Measurements from ENCODE around the gene CPLANE2. TPM values are rescaled to one million over a fixed set of nuclear protein-coding genes. Genes with fewer than 3 reads are reported as not detected.

Gene CPLANE2
- total and polyA plus RNA-seq, 2 of the 4 experiments (the other 2 are of a cell fraction), result 3.2 to 5.8 TPM

- no peak for ATAC-seq (ENCODE audit: low read depth)
- no peak overlapping the region for H2BK20ac ChIP-seq (ENCODE audit: low read depth, low read length)
- TF ChIP-seq MAFK (IDR thresholded peaks at IDR 0.05; ENCODE audit: low read depth, low read length) (no peak), CTCF (conservative IDR thresholded peaks at IDR 0.05; ENCODE audit: low read depth, low read length) (no peak), RCOR1 (IDR thresholded peaks at IDR 0.05; ENCODE audit: insufficient replicate concordance, low read length) (no peak), CEBPB (IDR thresholded peaks at IDR 0.05; ENCODE audit: low read depth, low read length) (no peak)
- H3K18ac ChIP-seq (ENCODE audit: low read depth, low read length), result no peak overlapping the region
- H4K8ac ChIP-seq (ENCODE audit: low read depth in 2 of 2, low read length in 2 of 2), result peak overlapping the region; percentile 65 to 83; a peak in 2 of 4 replicates
- no peaks in the 10 kb centered on the region for H3K9me3 ChIP-seq (ENCODE audit: control insufficient read depth, insufficient read depth, low read length)
- no peak overlapping the region for H3K14ac ChIP-seq (replicated peaks; ENCODE audit: low read depth, low read length)
- dilution Hi-C loops (cut with HindIII; ENCODE audit: low sequenced_read_pairs, unreplicated experiment) (no loop called here), in situ Hi-C loops (cut with MboI; ENCODE audit: low sequenced_read_pairs) (no loop called here), intact Hi-C loops (cut with micrococcal nuclease) (no loop called here)
- peak overlapping the region; percentile 84 for H2AFZ ChIP-seq (replicated peaks; ENCODE audit: low read length, poor library complexity)
- peaks cover 2% of the 10 kb centered on the region; the same call in 1 of the 2 replicates for H3K27me3 ChIP-seq (ENCODE audit: control insufficient read depth, insufficient read depth, low read length)
- H3K9me1 ChIP-seq (ENCODE audit: insufficient read depth, low read length), result 0 out of 2 replicates have a peak, but pooled peaks cover 5% of the 10 kb centered on the region
- ChIA-PET POLR2A (ENCODE audit: unreplicated experiment) (interaction anchor here (0.5 to 0.9 kb wide), 2 partner anchors 11 to 18 kb away, joined by 3 to 21 read pairs; no protein-coding TSS in a partner anchor), CTCF (no interaction called here)
- H3K4me1 ChIP-seq (ENCODE audit: control insufficient read depth, insufficient read depth, low read length), result no peaks in the 10 kb centered on the region
- no peak overlapping the region for H3K4me2 ChIP-seq (ENCODE audit: low read depth, low read length)
- H3K4me3 ChIP-seq (ENCODE audit: insufficient read depth, low read depth, low read length), result no peak overlapping the region
- H3K23ac ChIP-seq (ENCODE audit: low read depth, low read length), result no peak overlapping the region
- H4K5ac ChIP-seq (ENCODE audit: low read depth, low read length), result no peak overlapping the region
- 89% methylated on average over 9 of the region's 12 CpGs; no CpG with 5 or more reads in 1 of the 2 experiments for WGBS, 2 experiments (ENCODE audit: extremely low coverage in 2 of 2, insufficient read length in 1 of 2)
- no TSS peak for BruUV-seq (replicated peaks)
- H4K91ac ChIP-seq (ENCODE audit: insufficient read depth, low read depth, low read length), result no peak overlapping the region
- H3K36me3 ChIP-seq (ENCODE audit: control insufficient read depth, insufficient read depth, low read length), result no peaks in the 10 kb centered on the region
- no peak overlapping the region for H3K9ac ChIP-seq (ENCODE audit: low read depth, low read length)
- H2AK9ac ChIP-seq (replicated peaks; ENCODE audit: low read depth, low read length, poor library complexity), result no peak overlapping the region
- H2BK120ac ChIP-seq (ENCODE audit: low read depth, low read length), result no peak overlapping the region
- no peak overlapping the region for H2BK5ac ChIP-seq (ENCODE audit: low read depth, low read length, poor library complexity, severe bottlenecking)
- no peak overlapping the region for H3K27ac ChIP-seq (ENCODE audit: insufficient read depth, low read length)
- no peak overlapping the region for H2BK15ac ChIP-seq (ENCODE audit: low read depth, low read length)
- no peak overlapping the region for H3K4ac ChIP-seq (ENCODE audit: low read depth, low read length)
- no peak for DNase-seq
- no peaks in the 10 kb centered on the region for H3K79me1 ChIP-seq (ENCODE audit: low read depth in 1 of 2, low read length in 2 of 2)
- H3K56ac ChIP-seq (ENCODE audit: extremely low read depth, insufficient read depth, low read length), result no peak overlapping the region
- no peaks in the 10 kb centered on the region for H4K20me1 ChIP-seq (ENCODE audit: insufficient read depth, low read length)
- H2AK5ac ChIP-seq (ENCODE audit: low read depth, low read length), result 0 out of 2 replicates have a peak overlapping the region, but pooled peaks have one; percentile 59
Observed at GRCh38 chr1:16218014-16218673, 18.8 kb downstream of the CPLANE2 start.

All from IMR-90 (cell line).